HL-60/S4 (cell line): ENCODE results near the gene FEN1.

ENCODE experiments used
- in situ Hi-C: fragments of 300-500 bp; cut with MboI; formaldehyde crosslinking; loops from 2 replicates; pipeline ENCODE4 v1.14.3; 2022; ENCODE audit warnings: low sequenced_read_pairs

The FEN1 gene

GRCh38 chr11:61774411-61774810 lies 18.3 kb upstream of the FEN1 start:
- in situ Hi-C loops = no loop called here

- in situ Hi-C loops = no loop called here
These were observed 17.6 kb upstream of the FEN1 start for GRCh38 chr11:61775106-61775505.

- in situ Hi-C loops = no loop called here
These were observed 16.8 kb upstream of the FEN1 start for GRCh38 chr11:61775606-61776554.

- in situ Hi-C loops = no loop called here
These were observed 16.1 kb upstream of the FEN1 start for GRCh38 chr11:61776561-61777075.

GRCh38 chr11:61777234-61778090 lies 15.2 kb upstream of the FEN1 start:
- in situ Hi-C loops = no loop called here

- in situ Hi-C loops = no loop called here
These were observed 14.3 kb upstream of the FEN1 start for GRCh38 chr11:61778357-61778886.

GRCh38 chr11:61778920-61779650 lies 13.6 kb upstream of the FEN1 start:
- in situ Hi-C loops = no loop called here

GRCh38 chr11:61779666-61780525 lies 12.8 kb upstream of the FEN1 start:
- in situ Hi-C loops = no loop called here

- in situ Hi-C loops = no loop called here
These were observed 12.0 kb upstream of the FEN1 start for GRCh38 chr11:61780581-61781162.

GRCh38 chr11:61781585-61781984 lies 11.1 kb upstream of the FEN1 start:
- in situ Hi-C loops = no loop called here

GRCh38 chr11:61782299-61782698 lies 10.4 kb upstream of the FEN1 start:
- in situ Hi-C loops = no loop called here

- in situ Hi-C loops = no loop called here
These were observed 9.9 kb upstream of the FEN1 start for GRCh38 chr11:61782841-61783240.

- in situ Hi-C loops = no loop called here
These were observed 8.8 kb upstream of the FEN1 start for GRCh38 chr11:61783717-61784505.

GRCh38 chr11:61784506-61784805 lies 8.3 kb upstream of the FEN1 start:
- in situ Hi-C loops = no loop called here

GRCh38 chr11:61785837-61786402 lies 6.8 kb upstream of the FEN1 start:
- in situ Hi-C loops = no loop called here

- in situ Hi-C loops = no loop called here
These were observed 4.7 kb upstream of the FEN1 start for GRCh38 chr11:61787928-61788491.

- in situ Hi-C loops = no loop called here
These were observed 888 bp upstream of the FEN1 start for GRCh38 chr11:61791737-61792309.
